GM12874 (cell line): ENCODE data around the gene KIF1B.

Source experiments
- TF ChIP-seq, protein P1 (sequence below): IDR thresholded peaks from 2 replicates; pipeline ENCODE4 v1.5.1; 2011; ENCODE audit warnings: low read depth, mild to moderate bottlenecking, control low read depth, low read length, moderate library complexity; ENCODE audit not compliant: insufficient read depth

Gene KIF1B

DNA sequence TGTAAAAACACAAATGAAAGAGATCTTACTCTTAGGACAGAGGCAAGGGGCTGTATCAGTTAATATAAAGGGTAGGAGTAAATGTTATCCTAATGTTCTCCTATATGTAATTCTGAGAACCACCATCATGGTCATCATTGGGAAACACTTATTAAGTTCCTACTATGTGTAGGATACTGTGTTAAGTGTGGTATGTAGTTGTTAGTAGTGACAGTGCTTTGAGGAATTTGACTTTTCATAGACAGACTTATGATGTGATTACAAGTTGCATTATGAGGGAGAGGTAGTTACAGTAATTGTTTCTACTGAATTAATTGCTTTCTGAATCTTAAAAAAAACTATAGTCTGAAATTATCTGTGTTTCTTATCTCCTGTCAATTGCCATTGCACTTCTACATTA, 136.7 kb downstream of the KIF1B start:
- TF ChIP-seq, protein P1, sequence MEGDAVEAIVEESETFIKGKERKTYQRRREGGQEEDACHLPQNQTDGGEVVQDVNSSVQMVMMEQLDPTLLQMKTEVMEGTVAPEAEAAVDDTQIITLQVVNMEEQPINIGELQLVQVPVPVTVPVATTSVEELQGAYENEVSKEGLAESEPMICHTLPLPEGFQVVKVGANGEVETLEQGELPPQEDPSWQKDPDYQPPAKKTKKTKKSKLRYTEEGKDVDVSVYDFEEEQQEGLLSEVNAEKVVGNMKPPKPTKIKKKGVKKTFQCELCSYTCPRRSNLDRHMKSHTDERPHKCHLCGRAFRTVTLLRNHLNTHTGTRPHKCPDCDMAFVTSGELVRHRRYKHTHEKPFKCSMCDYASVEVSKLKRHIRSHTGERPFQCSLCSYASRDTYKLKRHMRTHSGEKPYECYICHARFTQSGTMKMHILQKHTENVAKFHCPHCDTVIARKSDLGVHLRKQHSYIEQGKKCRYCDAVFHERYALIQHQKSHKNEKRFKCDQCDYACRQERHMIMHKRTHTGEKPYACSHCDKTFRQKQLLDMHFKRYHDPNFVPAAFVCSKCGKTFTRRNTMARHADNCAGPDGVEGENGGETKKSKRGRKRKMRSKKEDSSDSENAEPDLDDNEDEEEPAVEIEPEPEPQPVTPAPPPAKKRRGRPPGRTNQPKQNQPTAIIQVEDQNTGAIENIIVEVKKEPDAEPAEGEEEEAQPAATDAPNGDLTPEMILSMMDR: no peak

DNA sequence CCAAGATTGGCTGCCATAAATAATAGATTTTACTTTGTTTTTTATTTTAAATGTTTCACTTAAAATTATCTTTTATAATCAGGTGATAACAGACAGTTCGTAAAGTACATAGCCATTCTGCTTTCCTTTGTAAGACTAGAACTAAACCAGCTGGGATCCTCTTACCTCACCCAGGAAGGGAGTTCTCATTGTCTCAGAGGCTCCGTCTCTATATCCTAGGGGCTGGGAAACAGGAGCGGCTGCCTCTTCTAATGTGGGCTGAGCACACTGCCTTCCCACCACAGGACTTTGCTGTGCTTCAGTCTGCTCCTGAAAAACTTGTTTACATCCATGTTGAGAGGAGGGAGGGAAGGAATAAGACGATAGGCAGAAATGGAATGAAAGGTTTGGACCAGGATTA, 142.9 kb downstream of the KIF1B start:
- TF ChIP-seq, protein P1: no peak

DNA sequence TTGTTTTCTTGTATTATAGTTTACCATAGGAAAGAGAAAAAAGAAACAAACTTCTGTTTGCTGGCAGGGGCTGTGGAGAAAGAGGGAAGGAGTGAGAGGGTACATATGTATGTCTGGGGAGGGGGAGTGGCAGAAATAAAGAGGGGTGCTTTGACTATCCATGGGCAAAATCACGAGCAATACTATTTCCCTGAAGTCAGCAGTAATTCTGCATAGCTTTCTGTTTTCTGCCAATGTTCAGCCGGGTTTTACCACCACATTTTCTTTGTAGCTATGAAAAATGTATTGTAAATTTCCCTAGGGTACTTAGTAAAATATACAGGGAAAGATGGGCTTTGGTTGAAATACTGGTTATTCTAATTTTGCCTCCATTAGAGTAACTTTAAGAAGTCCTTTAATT, 143.3 kb downstream of the KIF1B start:
- TF ChIP-seq, protein P1: no peak

DNA sequence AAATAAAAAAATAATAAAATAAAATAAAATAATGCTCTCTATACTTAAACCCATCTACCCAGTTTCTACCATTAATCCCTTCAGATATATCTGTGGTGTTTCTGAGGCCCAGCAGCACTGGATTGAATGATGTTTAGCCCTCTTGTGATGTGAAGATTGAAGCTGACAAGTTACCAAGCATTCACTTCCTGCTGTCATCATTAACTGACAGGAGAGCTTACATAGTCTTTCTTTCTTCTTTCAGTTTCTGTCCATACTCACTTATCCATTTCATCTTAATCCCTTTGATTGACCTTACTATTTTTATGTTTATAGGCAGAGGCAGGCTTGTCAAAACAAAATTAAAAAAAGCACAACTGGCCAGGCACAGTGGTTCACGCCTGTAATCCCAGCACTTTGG, 149.7 kb downstream of the KIF1B start:
- TF ChIP-seq, protein P1: no peak

DNA sequence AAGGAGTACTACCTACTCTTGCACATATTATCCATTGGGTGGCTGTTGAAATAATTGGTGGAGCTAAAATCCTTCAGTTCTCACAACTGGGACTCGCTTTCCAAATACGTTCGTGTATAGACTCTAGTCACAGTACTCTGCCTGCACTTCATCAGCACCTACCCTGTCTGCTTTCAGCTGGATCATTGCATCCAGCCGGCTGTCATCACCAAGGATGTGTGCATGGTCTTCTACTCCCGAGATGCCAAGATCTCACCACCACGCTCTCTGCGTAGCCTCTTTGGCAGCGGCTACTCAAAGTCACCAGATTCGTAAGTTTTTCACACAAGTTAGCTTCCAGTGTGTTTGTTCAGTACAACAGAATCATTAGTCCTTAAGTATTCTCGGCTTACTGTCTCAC, 151.1 kb downstream of the KIF1B start:
- TF ChIP-seq, protein P1: no peak

DNA sequence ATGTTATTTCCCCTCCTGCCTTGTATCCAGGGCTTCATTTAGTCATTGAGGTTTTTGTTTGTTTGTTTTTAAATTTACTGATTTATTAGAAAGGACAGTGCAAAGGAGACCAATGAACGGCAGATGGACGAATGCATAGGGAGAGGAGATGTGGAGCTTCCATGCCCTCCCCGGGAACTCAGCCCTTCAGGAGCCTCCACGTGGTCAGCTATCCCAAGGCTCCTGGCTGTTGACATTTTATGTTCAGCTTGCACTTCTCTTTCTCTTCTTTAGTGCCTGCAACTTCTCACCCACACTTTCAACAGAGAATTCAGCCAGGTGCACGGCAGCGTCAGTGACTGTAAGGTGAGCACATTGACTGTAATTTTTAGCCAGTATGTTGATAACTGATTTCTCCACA, 157.8 kb downstream of the KIF1B start:
- TF ChIP-seq, protein P1: no peak

DNA sequence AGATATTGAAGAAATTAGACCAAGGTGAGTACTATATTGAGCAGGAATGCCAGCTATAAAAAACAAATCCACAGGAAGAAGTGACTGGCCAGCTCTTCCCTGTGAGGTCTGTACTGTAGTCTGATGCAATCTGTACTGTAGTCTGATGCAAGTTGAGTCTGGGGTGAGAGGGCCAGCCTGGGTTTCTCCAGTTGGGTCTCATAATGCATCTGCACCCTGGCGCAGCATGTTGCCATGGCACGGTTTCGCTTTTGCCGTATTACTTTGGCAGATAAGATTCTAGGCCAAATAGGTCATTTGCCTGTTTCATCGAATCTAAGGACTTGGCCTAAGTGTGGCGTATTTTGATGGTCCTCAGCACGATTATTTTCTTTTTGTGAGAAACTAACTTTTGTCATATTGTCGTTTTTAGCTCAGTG, 164.1 kb downstream of the KIF1B start:
- TF ChIP-seq, protein P1: no peak
